NCI-H1436 (cell line): Measurements from ENCODE around the gene PGM2L1.
"Not testable (repeated sequence)": the region's sequence is repeated elsewhere in the genome, so short reads cannot be mapped to it uniquely, and the experiment has no call there.

Experiments used
- DNase-seq: peaks from one replicate; lab custom pipeline; 2025; lab: John Stamatoyannopoulos, UW

Gene PGM2L1

DNA sequence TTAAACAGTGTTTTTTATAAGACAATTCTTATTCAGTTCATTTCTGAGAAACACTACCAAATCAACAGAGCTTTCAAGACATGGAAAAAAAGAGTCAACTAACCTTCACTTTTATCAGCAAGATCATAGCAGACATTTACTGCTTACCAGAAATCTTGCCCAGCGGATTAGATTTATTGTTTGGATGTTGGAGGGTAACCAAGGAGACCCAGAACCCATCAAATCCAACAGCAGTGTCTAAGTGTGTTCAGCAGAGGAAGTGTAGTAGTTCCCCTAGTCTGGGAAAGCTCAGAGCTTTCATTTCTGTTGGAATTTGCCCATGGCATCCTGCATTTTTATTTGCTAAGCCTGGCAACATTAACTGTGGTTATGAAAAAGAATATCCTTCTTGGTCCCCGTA is 2.4 kb upstream of the PGM2L1 start:
- DNase-seq: no peak

DNA sequence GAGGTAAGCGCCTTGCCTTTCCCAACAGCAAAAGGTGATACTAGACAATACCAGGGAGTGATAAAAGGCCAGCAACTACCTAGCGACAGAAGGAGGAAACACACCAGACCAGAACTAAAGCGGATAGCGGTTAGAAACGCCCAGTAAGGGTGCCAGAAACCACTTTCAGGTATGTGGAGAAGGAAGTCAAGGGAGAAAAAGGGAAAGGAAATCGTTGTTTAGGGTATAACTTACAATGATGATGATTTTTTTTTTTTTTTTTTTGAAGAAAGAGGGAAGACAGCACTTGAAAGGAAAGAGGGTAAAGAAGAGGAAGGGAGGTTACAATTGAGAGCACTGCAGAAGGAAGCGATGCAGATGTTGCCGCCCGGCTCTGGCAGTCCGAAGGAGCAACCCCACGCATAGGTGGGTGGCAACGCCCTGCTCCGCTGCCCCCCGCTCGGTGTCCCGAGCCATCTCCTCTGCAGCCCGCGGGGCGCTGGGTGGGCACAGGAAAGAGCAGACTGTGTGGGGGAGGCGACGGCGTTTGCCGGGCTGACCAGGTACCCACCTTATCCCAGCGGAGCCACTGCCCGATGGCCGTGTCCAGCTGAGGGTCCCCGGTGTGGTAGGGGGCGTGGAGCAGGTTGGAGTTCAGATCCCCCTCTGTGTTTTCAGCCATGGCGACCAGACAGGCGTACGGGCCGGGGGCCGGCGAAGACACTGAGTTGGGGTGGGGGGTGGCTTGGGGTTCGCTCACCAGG is 561 bp downstream of the PGM2L1 start:
- no peak for DNase-seq

DNA sequence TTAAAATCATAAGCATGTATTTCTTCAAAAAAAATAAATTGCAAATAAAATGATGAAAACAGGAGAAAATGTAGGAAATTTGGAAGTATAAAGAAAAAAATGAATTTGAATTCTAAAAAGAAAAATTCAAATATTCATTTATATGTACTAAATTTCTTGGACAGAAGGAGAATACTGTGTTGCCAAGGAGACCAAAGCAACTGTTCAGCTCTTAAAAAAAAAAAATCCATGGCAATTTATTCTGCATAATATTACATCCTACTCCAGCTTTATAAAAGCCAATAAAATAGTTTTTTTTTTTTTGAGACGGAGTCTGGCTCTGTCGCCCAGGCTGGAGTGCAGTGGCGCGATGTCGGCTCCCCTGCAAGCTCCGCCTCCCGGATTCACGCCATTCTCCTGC is 6.0 kb downstream of the PGM2L1 start:
- DNase-seq: no peak

DNA sequence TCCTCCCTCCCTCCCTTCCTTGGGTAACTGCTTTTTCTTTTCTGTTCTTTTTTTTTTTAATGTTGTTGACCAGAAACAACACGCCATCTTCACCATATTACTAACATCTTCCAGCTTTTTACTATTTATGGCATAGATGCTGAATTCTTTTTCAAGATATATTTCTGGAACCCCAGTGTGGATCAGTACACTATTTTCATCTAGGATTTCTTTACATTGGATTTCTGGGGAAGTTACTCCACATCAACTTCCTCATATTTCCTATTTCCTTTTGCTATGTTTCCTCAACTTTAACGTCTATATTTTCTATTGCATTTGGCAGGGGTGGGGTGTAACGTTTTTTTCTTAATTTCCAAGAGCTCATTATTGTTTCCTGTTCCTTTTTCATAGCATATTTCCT is 7.0 kb downstream of the PGM2L1 start:
- no peak for DNase-seq

DNA sequence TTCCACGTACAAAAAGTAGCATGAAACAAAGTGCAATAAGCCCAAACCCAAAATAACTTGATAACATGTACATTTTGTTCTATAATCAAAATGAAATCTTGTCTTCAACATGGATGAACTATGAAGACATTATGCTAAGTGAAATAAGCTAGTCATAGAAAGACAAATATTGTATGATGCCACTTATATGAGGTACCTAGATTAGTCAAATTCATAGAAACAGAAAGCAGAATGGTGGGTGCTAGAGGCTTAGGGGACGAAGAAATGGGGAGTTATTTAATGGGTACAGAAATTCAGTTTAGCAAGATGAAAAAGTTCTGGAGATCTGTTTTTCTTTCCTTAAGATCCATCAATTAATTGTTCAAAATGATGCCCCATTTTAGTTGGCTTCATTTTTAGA is 7.5 kb downstream of the PGM2L1 start:
- no peak for DNase-seq

DNA sequence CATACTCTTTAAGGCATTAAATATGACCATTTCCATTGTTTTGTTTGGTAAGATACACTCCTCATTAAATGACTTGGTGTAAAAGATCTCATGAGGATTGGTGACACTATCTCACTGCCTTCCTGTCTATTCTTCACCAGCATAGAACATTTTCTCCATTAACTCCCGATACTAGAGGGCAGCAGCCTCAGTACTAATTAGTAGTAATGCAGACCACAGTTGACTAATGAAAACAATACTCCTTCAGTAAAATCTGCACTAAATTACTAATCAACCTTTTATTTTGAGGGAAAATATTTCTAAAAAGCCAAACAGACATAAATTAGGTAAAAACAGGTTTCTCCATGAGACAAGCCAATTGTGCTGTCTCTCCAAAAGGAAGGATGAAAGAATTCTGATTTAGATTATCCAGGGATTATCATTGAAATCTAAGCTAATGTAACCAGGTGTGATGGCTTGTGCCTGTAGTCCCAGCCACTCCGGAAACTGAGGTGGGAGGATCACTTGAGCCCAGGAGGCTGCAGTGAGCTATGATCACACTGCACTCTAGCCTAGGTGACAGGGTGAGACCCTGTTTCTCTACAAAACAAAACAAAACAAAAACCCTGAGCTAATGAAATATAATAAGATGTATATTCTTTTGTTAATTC is 9.4 kb downstream of the PGM2L1 start:
- peak; percentile 36 for DNase-seq

DNA sequence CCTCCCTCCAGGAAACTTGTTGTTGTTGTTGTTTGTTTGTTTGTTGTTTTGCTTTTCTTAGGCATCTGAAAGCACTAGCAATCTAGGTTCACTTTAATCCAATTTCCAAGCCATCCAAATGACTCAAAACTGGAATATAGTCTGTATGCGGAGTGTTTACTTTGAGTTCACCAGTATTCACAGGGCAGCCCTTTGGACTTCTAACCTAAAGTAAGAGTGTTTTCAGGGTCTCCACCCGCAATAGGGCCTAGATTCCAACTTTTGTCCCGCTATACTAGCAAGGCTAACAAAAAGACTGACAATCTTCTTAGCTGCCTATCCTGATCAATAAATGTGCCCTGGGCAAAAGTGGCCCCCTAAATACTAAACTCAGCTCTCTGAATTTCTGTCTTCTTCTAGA is 13.6 kb downstream of the PGM2L1 start:
- DNase-seq: no peak

DNA sequence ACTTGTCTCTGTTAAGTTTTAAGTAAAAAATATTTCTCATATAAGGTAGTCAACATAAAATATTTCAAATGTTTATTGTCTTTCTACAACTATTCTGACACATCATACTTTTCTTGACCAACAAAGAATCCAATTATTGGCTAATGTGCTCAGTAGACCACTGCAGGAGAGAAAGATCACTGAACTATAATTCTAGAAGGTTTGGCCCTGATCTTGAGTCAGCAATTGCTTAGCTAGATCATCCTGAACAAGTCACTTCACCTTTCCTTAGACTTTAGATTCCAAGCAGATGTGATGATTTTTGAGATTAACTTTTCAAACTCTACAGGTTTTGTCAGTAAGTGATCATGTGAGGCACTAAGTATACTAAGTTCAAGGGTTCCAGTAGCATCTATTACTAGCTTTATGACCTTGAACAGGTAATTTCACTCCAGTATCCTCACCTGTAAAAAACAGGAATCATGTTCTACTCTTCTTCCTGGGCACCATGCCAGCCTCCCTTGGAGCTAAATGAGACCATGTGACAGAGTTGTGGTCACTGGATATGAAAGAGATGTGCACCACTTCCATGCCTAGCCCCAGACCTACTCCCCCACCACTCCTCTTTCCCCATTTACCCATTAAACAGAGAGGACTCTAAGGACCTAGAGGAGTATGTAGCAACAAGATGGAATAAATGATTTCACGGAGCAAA is 17.3 kb downstream of the PGM2L1 start:
- DNase-seq: no peak

DNA sequence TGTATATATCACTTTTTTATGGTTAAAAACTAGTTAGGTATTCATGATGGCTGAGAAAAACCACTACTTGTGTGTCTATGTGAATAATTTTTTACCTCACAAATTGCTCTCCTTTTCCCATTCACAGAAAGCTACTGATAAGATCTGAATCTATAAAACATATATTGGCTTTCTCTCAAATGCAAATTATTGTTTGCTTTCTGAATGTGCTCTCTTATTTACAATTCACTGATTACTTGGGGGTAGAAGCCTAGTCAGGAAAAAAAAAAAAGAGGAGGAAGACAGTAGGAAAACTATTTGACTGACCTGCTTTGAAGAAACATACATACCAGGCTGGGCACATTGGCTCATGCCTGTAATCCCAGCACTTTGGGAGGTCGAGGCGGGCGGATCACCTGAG is 20.5 kb downstream of the PGM2L1 start:
- DNase-seq: no peak

DNA sequence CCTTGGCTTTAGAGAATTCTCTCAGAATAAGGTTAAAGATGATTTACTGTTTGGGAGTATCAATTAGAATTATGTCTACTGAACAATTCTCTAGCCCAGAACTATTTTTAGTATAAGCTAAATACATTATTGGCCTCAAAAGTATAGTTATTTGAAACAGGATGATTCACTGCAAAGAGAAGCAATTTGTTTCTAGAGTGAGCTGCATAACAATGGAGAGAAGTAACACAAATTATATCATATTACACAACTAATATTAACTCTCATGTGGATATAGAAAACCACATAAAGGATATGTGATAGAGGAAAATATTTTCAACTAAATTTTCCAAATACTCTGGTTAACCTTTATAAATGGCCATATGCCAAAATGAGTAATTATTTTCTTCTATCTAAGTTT is 24.9 kb downstream of the PGM2L1 start:
- no peak for DNase-seq

DNA sequence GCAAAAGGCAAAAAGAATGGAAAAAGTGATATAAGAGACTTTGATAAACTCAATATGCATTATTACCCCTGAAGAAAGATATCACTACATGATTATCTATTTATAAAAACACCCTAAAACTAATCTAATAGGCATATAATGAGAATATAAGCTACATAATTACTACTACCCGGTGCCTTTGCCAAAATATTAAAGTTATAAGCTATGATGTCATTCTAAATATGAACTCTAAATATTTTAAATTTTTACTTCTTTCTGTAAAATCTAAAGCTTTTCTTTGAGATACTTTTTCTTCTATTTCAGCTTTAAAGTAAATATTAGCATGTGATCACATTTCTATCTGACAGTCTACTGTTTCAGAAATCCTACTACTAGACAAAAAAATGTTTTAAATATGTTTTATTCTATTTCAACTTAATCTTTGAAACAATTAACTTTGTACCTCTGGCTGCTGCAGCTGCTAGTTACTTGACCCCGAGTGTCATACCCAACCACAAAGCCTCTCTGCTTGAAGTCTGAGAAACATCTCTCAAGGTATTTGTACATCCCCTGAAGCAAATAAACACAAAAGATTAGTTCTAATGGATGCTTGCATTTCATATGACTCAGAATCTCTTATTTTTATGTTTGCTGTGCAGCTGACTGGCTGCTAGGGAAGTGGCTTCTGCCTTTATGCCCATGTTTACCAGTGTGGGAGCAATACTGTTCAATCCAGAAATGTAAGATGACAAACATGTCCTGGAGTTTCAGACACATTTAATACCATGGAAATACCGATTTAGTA is 26.8 kb downstream of the PGM2L1 start:
- no peak for DNase-seq

DNA sequence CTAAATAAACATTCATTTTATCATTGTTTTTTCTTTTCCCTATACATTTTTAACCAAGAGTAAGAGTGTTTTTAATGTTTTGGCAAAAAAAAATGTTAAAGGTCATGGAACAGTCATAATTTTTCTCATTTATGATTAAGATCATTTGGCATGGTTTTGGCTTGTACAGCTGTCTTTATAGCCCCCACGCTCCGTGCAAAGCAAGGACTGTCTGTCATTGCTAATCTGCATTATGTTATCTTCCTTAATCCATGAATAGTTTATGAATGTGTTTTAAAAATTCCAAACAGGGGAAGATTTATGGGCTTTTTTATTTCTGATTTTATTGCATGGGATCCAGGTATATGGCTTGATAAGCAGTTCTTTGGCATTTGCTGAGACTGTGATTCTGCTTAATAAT is 28.1 kb downstream of the PGM2L1 start:
- no peak for DNase-seq

DNA sequence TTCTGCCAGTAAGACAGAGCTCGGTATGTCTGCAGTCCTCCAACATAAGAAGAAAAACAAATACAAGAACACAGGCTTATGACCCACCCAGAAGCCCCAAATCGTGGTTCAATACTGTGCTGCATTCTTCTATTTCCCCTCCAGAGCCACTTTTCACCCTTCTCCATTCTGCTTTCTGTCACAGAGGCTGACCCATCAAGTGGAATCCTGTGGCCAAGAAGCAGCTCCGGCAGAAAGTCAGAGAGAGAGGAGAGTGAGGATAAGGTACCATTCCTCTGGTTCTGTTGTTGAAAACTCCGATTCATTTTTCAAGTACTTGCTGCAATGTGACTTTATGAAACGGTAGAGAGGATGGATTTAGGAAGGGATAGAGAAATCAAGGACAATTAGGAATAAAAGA is 30.4 kb downstream of the PGM2L1 start:
- no peak for DNase-seq

DNA sequence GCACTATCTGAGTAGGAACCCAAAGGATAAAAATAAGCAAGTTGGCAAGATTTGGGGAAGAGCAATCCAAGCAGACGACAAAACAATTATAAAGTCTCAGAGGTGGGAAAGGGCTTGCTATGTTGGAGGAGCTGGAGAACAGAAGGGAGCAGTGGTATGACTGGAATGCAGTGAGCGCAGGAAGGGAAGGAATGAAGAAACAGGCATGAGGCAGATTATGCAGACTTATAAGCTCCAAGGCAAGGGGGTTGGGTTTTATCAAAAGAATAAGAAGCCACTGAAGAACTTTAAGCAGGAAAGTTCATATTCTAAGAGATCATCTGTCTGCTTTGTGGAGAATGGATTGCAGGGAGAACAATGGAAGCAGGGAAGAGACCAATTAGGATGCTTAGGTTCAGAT is 31.7 kb downstream of the PGM2L1 start:
- DNase-seq: no peak

DNA sequence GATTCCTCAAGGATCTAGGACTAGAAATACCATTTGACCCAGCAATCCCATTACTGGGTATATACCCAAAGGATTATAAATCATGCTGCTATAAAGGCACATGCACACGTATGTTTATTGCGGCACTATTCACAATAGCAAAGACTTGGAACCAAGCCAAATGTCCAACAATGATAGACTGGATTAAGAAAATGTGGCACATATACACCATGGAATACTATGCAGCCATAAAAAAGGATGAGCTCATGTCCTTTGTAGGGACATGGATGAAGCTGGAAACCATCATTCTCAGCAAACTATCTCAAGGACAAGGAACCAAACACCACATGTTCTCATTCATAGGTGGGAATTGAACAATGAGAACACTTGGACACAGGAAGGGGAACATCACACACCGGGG is 32.4 kb downstream of the PGM2L1 start:
- DNase-seq: not testable (repeated sequence)

DNA sequence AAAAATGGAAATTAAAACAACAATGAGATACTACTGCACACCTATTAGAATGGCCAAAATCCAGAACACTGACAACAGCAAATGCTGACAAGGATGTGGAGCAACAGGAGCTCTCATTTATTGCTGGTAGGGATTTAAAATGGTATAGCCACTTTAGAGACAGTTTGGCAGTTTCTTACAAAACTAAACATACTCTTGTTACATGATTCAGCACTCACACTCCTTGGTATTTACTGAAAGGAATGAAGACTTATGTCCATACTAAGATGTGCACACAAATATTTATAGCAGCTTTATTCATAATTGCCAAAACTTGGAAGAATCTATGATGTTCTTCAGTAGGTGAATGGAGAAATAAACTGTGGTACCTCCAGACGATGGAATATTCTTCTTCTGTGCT is 40.8 kb downstream of the PGM2L1 start:
- DNase-seq: no peak

DNA sequence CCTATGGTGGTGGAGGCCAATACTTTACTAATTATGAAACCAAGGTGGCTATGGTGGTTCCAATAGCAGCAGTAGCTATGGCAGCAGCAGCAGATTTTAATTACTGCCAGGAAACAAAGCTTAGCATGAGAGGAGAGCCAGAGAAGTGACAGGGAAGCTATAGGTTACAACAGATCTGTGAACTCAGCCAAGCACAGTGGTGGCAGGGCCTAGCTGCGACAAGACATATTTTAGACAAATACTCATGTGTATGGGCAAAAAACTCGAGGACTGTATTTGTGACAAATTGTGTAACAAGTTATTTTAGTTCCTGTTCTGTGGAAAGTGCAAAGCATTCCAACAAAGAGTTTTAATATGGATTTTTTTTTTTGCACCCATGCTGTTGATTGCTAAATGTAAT is 42.6 kb downstream of the PGM2L1 start:
- no peak for DNase-seq

DNA sequence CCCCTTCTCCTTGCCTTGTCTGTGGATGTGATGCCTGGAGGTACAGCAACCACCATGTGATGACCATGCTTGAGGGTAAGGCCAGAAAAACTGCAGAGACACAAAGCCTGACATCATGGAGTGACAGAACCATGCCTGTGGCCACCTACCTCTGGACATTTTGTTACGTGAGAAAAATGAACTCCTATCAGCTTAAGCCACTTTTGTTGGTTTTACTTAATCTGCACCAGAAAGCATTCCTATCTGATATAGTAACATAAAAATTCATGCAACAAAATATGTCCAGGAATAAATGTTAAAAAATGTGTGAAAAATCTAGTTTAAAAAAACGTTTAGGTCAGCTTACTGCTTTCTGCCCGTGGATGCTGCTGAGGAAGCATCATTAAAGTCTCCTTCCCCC is 44.2 kb downstream of the PGM2L1 start:
- DNase-seq: no peak

DNA sequence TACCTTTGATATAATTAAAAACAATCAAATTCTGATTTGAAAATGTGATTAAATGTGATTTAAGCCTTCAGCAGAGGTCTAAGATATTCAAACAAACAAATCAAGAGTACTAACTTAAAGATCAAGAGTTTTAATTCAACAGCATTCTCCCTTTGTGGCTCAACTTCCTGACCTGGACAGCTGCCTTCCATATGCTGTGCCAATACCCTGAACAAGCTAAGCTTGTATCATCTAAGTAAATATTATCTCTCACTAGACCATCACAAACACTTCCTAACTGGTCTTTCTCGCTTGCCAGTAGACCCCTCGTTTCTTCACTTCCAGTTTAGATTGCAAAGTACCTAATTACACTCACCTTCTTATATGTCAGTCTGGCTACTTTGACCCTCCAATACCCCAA is 50.9 kb downstream of the PGM2L1 start:
- no peak for DNase-seq

DNA sequence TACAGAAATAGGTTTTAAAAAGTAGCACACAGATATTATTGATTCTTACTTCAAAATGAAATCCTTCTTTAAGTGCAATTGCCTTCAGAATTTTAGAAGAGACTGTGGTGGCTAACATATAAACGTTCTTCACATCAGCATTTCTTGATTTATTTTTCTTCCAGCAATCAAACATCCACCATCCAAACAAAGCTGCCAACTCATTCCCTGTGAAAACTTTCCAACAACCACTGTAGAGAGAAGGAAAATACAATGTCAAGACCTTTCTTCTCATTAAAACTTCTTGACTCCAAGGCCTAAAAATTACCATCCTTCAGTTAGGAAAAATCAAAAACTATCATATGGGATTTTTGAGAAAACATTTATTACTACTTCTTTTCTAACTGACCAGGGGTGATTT is 52.8 kb downstream of the PGM2L1 start:
- no peak for DNase-seq

DNA sequence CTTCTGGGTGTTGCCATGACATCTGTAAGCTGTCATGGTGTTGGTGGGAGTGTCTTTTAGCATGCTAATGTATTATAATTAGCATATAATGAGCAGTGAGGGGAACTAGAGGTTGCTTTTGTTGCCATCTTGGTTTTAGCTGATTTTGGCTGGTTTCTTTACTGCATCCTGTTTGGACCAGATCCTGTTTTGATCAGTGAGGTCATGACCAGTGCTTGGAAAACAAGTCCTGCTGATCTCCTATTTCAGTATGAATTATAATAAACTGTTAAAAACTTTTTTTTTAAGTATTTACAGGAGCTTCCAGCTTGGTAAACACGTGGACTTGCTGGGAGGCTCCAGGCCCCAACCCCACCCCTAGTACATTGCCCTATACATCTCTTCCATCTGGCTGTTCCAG is 56.3 kb downstream of the PGM2L1 start:
- no peak for DNase-seq

DNA sequence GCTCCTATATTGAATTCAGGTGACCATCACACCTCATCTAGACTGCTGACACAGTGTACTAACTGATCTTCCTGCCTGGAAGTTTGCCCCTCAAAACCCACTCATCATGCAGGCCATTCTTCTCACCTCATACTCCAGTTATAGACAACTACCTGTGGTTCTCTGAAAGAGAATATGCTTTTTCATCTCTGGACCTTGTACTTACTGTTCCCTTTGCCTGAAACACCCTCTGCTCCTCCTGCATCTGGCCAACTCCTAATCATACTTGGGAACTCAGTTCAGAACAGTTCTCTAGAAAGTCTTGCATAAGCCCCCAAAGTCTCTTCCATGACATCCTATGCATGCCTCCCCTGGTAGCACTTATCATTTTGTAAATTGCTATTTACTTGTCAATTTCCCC is 58.6 kb downstream of the PGM2L1 start:
- no peak for DNase-seq

DNA sequence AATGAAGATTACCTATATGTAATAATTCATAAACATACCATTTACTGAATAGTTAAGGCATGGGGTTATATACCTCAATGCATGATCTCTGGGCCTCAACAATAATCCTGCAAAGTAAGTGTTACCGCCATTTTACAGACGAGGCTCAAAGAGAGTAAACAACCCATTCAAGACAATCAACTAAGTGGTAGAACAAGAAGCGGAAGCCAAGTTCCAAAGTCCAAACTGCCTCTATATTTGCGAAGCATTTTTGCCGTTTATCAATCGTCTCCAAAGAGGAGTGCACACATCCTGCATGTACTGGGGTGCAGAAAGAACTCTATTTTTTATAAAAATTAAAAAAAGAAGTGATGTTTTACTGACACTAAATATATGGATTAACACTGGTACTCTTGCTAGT is 59.3 kb downstream of the PGM2L1 start:
- DNase-seq: no peak
